Measurements from ENCODE around the gene VPS26C.

Gene VPS26C

DNA sequence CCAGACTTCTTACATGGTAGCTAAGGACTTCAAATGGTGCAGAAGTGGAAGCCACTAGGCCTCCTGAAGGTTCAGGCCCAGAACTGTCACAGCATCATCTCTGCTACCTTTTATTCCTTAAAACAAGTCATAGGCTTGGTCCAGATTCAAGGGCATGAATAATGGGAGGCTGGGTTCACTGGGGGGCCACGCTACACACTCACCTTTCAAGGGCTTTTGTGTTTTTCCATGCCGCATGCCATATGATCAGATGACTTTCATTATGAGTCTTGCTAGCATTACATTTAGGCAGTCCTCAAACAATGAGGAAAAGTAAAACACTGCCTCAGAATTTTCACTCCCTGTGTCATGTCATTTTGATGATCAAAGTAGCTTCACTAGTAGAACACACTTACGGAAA lies 83.4 kb downstream of the VPS26C start:
- H3K4me1 ChIP-seq (ENCODE audit: insufficient read depth, low read length, severe bottlenecking) = no peaks in the 10 kb centered on the region

DNA sequence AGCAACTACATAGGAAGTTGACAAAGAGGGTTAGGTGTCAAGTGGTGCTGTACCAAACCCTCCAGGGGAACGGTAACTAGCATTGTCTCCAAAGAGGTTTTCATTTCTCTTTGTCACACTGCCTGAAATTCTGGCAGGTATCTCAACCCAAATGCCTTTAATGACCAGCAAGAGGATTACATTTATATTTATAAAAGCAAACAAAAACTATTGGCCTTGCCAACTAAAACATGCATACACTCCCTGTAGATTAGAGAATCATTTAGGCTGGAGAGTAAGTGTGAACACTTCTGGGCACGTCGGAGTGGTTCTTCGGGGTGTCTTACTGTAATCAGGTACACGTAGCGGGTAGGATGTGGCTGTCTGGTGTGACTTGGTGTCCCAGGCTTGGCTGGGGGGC lies 84.9 kb downstream of the VPS26C start:
- H2AFZ ChIP-seq (ENCODE audit: low read length) = no peak overlapping the region
- H3K9me3 ChIP-seq (ENCODE audit: low read length) = no peaks in the 10 kb centered on the region
- no peaks in the 10 kb centered on the region for H3F3A ChIP-seq (ENCODE audit: insufficient read depth, low read length)
- no peak overlapping the region for H3K4me2 ChIP-seq (ENCODE audit: low read length)
- H3K79me2 ChIP-seq (ENCODE audit: insufficient read depth, low read length) = no peaks in the 10 kb centered on the region
- peaks cover 61% of the 10 kb centered on the region for H3K36me3 ChIP-seq (ENCODE audit: insufficient read depth, low read length)
- TF ChIP-seq, protein P1, sequence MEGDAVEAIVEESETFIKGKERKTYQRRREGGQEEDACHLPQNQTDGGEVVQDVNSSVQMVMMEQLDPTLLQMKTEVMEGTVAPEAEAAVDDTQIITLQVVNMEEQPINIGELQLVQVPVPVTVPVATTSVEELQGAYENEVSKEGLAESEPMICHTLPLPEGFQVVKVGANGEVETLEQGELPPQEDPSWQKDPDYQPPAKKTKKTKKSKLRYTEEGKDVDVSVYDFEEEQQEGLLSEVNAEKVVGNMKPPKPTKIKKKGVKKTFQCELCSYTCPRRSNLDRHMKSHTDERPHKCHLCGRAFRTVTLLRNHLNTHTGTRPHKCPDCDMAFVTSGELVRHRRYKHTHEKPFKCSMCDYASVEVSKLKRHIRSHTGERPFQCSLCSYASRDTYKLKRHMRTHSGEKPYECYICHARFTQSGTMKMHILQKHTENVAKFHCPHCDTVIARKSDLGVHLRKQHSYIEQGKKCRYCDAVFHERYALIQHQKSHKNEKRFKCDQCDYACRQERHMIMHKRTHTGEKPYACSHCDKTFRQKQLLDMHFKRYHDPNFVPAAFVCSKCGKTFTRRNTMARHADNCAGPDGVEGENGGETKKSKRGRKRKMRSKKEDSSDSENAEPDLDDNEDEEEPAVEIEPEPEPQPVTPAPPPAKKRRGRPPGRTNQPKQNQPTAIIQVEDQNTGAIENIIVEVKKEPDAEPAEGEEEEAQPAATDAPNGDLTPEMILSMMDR (IDR thresholded peaks at IDR 0.05; ENCODE audit: low read length) = no peak
- no peak for TF ChIP-seq EZH2 (IDR thresholded peaks at IDR 0.05; ENCODE audit: borderline replicate concordance, low read length)
- H3K4me3 ChIP-seq (ENCODE audit: low read depth, low read length, poor library complexity, severe bottlenecking) = no peak overlapping the region
- no peaks in the 10 kb centered on the region for H3K9me2 ChIP-seq (ENCODE audit: low read depth, low read length)
- no peak overlapping the region for H3K9ac ChIP-seq (ENCODE audit: low read length)
- H3K27me3 ChIP-seq (ENCODE audit: insufficient read depth, low read length) = no peaks in the 10 kb centered on the region
- no peaks in the 10 kb centered on the region for H3K4me1 ChIP-seq (ENCODE audit: insufficient read depth, low read length, severe bottlenecking)
- no peak overlapping the region for H3K27ac ChIP-seq (ENCODE audit: low read depth, low read length, poor library complexity, severe bottlenecking)
- H4K20me1 ChIP-seq (ENCODE audit: insufficient read depth, low read length) = no peaks in the 10 kb centered on the region

More for the DNA sequence above, 83.4 kb downstream of the VPS26C start:
- no peak overlapping the region for H3K27ac ChIP-seq (ENCODE audit: low read depth, low read length, poor library complexity, severe bottlenecking)
- H3F3A ChIP-seq (ENCODE audit: insufficient read depth, low read length) = no peaks in the 10 kb centered on the region
- H3K4me2 ChIP-seq (ENCODE audit: low read length) = no peak overlapping the region
- TF ChIP-seq EZH2 (IDR thresholded peaks at IDR 0.05; ENCODE audit: borderline replicate concordance, low read length) = no peak
- TF ChIP-seq, protein P1 (IDR thresholded peaks at IDR 0.05; ENCODE audit: low read length) = no peak
- no peaks in the 10 kb centered on the region for H3K27me3 ChIP-seq (ENCODE audit: insufficient read depth, low read length)
- H3K4me3 ChIP-seq (ENCODE audit: low read depth, low read length, poor library complexity, severe bottlenecking) = no peak overlapping the region
- no peak overlapping the region for H3K9ac ChIP-seq (ENCODE audit: low read length)
- H4K20me1 ChIP-seq (ENCODE audit: insufficient read depth, low read length) = no peaks in the 10 kb centered on the region
- no peaks in the 10 kb centered on the region for H3K79me2 ChIP-seq (ENCODE audit: insufficient read depth, low read length)
- H3K36me3 ChIP-seq (ENCODE audit: insufficient read depth, low read length) = peaks cover 59% of the 10 kb centered on the region
- no peak overlapping the region for H2AFZ ChIP-seq (ENCODE audit: low read length)
- H3K9me2 ChIP-seq (ENCODE audit: low read depth, low read length) = no peaks in the 10 kb centered on the region
- no peaks in the 10 kb centered on the region for H3K9me3 ChIP-seq (ENCODE audit: low read length)

DNA sequence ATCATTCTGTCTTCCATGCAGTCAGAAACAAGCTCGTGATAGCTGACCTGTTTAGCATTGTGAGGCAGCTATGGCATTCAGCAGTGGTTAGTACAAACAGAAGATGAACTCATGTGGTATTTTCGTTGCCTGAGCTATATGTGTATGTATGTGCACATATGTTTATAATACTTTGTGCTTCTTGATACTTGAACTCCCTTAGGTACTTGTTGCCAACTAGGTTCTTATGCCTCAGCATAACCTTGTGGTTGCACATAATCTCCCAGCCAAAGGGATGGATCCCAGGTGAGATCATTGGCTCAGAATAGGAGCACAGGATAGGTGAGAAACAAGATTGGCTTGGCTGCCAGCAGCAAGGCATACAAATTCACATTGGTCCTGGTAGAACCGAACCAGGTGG lies 86.1 kb downstream of the VPS26C start:
- Histone ChIP-seq H3K9ac (ENCODE audit: low read length) (no peak overlapping the region), H3K36me3 (ENCODE audit: insufficient read depth, low read length) (peaks cover 64% of the 10 kb centered on the region), H3K4me3 (ENCODE audit: low read depth, low read length, poor library complexity, severe bottlenecking) (no peak overlapping the region), H3K27ac (ENCODE audit: low read depth, low read length, poor library complexity, severe bottlenecking) (no peak overlapping the region), H3K79me2 (ENCODE audit: insufficient read depth, low read length) (no peaks in the 10 kb centered on the region), H3K27me3 (ENCODE audit: insufficient read depth, low read length) (no peaks in the 10 kb centered on the region), H3K4me1 (ENCODE audit: insufficient read depth, low read length, severe bottlenecking) (no peaks in the 10 kb centered on the region), H2AFZ (ENCODE audit: low read length) (no peak overlapping the region), H3K9me3 (ENCODE audit: low read length) (no peaks in the 10 kb centered on the region), H3K9me2 (ENCODE audit: low read depth, low read length) (no peaks in the 10 kb centered on the region), H3F3A (ENCODE audit: insufficient read depth, low read length) (no peaks in the 10 kb centered on the region), H3K4me2 (ENCODE audit: low read length) (no peak overlapping the region), H4K20me1 (ENCODE audit: insufficient read depth, low read length) (no peaks in the 10 kb centered on the region)
- no peak for TF ChIP-seq EZH2 (IDR thresholded peaks at IDR 0.05; ENCODE audit: borderline replicate concordance, low read length)
- TF ChIP-seq, protein P1 (IDR thresholded peaks at IDR 0.05; ENCODE audit: low read length) = no peak
